Nephron progenitor cell (in vitro differentiated cells): ENCODE results near the gene RAB11FIP4.

Experiments used
- DNase-seq: peaks from one replicate; pipeline ENCODE4 v3.0.0; 2021
- H3K27ac Mint-ChIP-seq: 2 replicates; pipeline ENCODE4 v1.8.0; 2021; ENCODE audit warnings: mild to moderate bottlenecking, moderate library complexity, mixed read lengths
- H3K27me3 Mint-ChIP-seq: 2 replicates; pipeline ENCODE4 v1.8.0; 2021; ENCODE audit warnings: mild to moderate bottlenecking, low read depth, mixed read lengths; ENCODE audit not compliant: poor library complexity
- H3K36me3 Mint-ChIP-seq: 2 replicates; pipeline ENCODE4 v1.8.0; 2021; ENCODE audit warnings: low read depth, mixed read lengths
- H3K4me1 Mint-ChIP-seq: 2 replicates; pipeline ENCODE4 v1.8.0; 2021; ENCODE audit warnings: mixed read lengths
- H3K4me3 Mint-ChIP-seq: 2 replicates; pipeline ENCODE4 v1.8.0; 2021; ENCODE audit warnings: mild to moderate bottlenecking, moderate library complexity, mixed read lengths
- H3K9me3 Mint-ChIP-seq: 2 replicates; pipeline ENCODE4 v1.8.0; 2021; ENCODE audit warnings: mild to moderate bottlenecking, moderate library complexity, mixed read lengths
- CTCF ChIP-seq: fragments of 200-600 bp; sonication (generic); IDR thresholded peaks from 2 replicates; pipeline ENCODE4 v1.5.0; 2021; ENCODE audit warnings: antibody characterized with exemption

The RAB11FIP4 gene

GRCh38 chr17:31469959-31470358, 78.5 kb downstream of the RAB11FIP4 start:
- Mint-ChIP-seq H3K36me3 (no peaks in the 10 kb centered on the region), H3K4me1 (peaks cover 36% of the 10 kb centered on the region), H3K4me3 (no peak overlapping the region), H3K9me3 (no peaks in the 10 kb centered on the region), H3K27ac (peak overlapping the region; percentile 72), H3K27me3 (peaks cover 18% of the 10 kb centered on the region)
- DNase-seq = no peak
- no peak for TF ChIP-seq CTCF

GRCh38 chr17:31470592-31470991, 79.1 kb downstream of the RAB11FIP4 start:
- TF ChIP-seq CTCF = no peak
- H3K27ac Mint-ChIP-seq = no peak overlapping the region
- DNase-seq = no peak
- H3K4me1 Mint-ChIP-seq = peaks cover 39% of the 10 kb centered on the region
- no peak overlapping the region for H3K4me3 Mint-ChIP-seq
- peaks cover 21% of the 10 kb centered on the region for H3K27me3 Mint-ChIP-seq
- H3K36me3 Mint-ChIP-seq = no peaks in the 10 kb centered on the region
- H3K9me3 Mint-ChIP-seq = no peaks in the 10 kb centered on the region

- H3K4me3 Mint-ChIP-seq = no peak overlapping the region
- no peak for DNase-seq
- TF ChIP-seq CTCF = no peak
Observed at GRCh38 chr17:31472137-31472536, 80.7 kb downstream of the RAB11FIP4 start.

GRCh38 chr17:31475378-31476162, 84.1 kb downstream of the RAB11FIP4 start:
- no peak for TF ChIP-seq CTCF
- Mint-ChIP-seq H3K4me1 (peaks cover 31% of the 10 kb centered on the region), H3K4me3 (no peak overlapping the region), H3K36me3 (no peaks in the 10 kb centered on the region), H3K27ac (no peak overlapping the region), H3K27me3 (peaks cover 17% of the 10 kb centered on the region), H3K9me3 (no peaks in the 10 kb centered on the region)
- no peak for DNase-seq

More at GRCh38 chr17:31472137-31472536, 80.7 kb downstream of the RAB11FIP4 start:
- H3K9me3 Mint-ChIP-seq = no peaks in the 10 kb centered on the region
- peaks cover 43% of the 10 kb centered on the region for H3K4me1 Mint-ChIP-seq
- H3K36me3 Mint-ChIP-seq = no peaks in the 10 kb centered on the region
- peaks cover 22% of the 10 kb centered on the region for H3K27me3 Mint-ChIP-seq
- no peak overlapping the region for H3K27ac Mint-ChIP-seq

GRCh38 chr17:31476525-31477416, 85.3 kb downstream of the RAB11FIP4 start:
- Mint-ChIP-seq H3K9me3 (no peaks in the 10 kb centered on the region), H3K4me1 (peaks cover 34% of the 10 kb centered on the region), H3K27me3 (peaks cover 19% of the 10 kb centered on the region), H3K27ac (no peak overlapping the region), H3K4me3 (no peak overlapping the region), H3K36me3 (no peaks in the 10 kb centered on the region)
- no peak for TF ChIP-seq CTCF
- DNase-seq = no peak
